Sigmoid colon (tissue), 4 donors: ENCODE results near the gene PI4KB.

Experiments
- CTCF ChIP-seq, 4 experiments: fragments of 450-650 bp in 3 of 4; fragments of 200-600 bp in 1 of 4; IDR thresholded peaks; one replicate each; pipeline ENCODE4 v1.5.1; 2016 to 2019; ENCODE audit warnings: antibody characterized with exemption in 4 of 4, mild to moderate bottlenecking in 3 of 4, moderate library complexity in 2 of 4
- EP300 ChIP-seq, 4 donors: sonication (generic); formaldehyde crosslinking; IDR thresholded peaks; one replicate each; pipeline ENCODE4 v1.6.1; 2017; ENCODE audit warnings: antibody characterized with exemption in 4 of 4

DNA sequence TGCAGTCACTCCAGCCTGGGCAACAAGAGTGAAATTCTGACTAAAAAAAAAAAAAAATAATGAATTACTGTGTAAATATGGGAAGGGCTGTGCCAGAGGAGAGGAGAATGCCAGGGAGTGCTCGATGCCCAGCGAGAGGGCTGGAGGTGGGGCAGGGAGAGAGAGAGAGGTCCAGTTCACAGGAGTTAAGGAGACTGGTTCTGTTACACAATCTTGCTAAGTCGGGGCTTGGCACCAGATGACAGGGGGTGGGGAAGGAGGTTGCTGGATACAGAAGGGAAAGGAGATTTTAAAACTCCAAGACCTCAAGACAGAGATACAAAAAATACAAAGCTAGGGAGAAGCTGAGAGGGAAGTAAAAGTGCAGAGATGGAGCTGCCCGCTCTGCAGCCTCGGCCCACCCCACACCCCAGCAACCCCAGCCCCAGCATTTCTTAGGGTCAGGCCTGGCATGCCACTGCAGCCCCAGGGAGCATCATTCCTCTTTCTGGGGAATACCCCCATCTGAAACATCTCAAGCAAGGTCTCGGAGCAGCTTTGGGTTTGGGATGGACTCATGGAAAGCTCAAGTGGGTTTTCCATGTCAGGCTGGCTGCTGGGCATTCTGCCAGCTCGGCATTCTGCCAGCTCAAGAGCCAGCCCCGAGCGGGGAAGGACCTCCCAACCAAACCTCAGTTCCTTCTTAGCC lies 44.3 kb upstream of the PI4KB start:
- TF ChIP-seq CTCF (IDR thresholded peaks at IDR 0.05) (no peak), EP300 (IDR thresholded peaks at IDR 0.05) (no peak)
